ENCODE data around the gene SSBP1. TPM values are rescaled to one million over a fixed set of nuclear protein-coding genes. Genes with fewer than 3 reads are reported as not detected.

SSBP1 gene
- polyA plus RNA-seq, 3 donors, result 66.9 to 197 (median 184) TPM

DNA sequence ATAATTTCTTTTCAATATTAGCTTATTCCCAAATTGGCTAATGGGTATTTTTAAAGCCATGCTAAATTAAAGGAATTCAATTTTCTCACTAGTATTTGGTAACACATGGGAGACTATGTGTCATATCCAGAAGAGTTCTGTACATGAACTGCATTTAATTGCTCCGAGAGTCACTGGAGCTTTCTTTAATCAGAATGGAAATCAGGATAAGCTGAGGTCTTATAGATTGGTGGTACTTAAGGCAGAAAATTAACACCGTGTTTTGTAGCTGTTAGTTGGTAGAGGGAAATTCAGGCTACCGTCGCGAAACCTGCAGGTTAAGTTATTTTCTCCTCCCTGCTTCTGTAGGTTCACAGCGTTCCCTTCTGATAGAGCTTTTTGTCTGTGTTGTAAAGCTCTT lies 29.8 kb upstream of the SSBP1 start, which contains the start of gene WEE2:
WEE2 (plus strand) TSS at position 3 of the 400 bp plus-strand sequence. CDS start 406 bp downstream, outside the sequence.
- no peaks in the 10 kb centered on the region for H3K36me3 Mint-ChIP-seq
- H3K4me3 Mint-ChIP-seq, result no peak within 1 kb of the TSS
- Histone ChIP-seq H3K4me2 (replicated peaks; ENCODE audit: extremely low read depth, low read length, poor library complexity, severe bottlenecking) (no peak within 1 kb of the TSS), H3K9ac (ENCODE audit: insufficient read depth, low read length, poor library complexity, severe bottlenecking) (no peak within 1 kb of the TSS), H3K4me1 (ENCODE audit: control insufficient read depth in 1 of 2, insufficient read depth in 2 of 2, low read length in 2 of 2) (no peaks in the 10 kb centered on the region), H3K79me2 (ENCODE audit: insufficient read depth, low read length) (no peaks in the 10 kb centered on the region), H3K36me3 (replicated peaks in 1 of 2; ENCODE audit: control insufficient read depth in 1 of 2, insufficient read depth in 2 of 2, low read length in 2 of 2) (no peaks in the 10 kb centered on the region), H3K27me3 (ENCODE audit: control insufficient read depth in 2 of 2, insufficient read depth in 2 of 2, low read length in 2 of 2) (peaks cover 3 to 4% of the 10 kb centered on the region in 2 donors), H4K20me1 (ENCODE audit: insufficient read depth, low read length) (no peaks in the 10 kb centered on the region), H2AFZ (ENCODE audit: insufficient read depth, low read depth, low read length, poor library complexity, severe bottlenecking) (no peak within 1 kb of the TSS), H3K4me3 (replicated peaks in 1 of 3; ENCODE audit: low read depth in 2 of 3, low read length in 3 of 3) (no peak within 1 kb of the TSS), H3K9me3 (replicated peaks in 1 of 2; ENCODE audit: control insufficient read depth in 1 of 2, insufficient read depth in 1 of 2, low read length in 2 of 2) (no peaks in the 10 kb centered on the region), H3K27ac (ENCODE audit: low read depth in 1 of 2, low read length in 2 of 2) (no peak within 1 kb of the TSS)
- no peak for DNase-seq
- TF ChIP-seq, protein P1, sequence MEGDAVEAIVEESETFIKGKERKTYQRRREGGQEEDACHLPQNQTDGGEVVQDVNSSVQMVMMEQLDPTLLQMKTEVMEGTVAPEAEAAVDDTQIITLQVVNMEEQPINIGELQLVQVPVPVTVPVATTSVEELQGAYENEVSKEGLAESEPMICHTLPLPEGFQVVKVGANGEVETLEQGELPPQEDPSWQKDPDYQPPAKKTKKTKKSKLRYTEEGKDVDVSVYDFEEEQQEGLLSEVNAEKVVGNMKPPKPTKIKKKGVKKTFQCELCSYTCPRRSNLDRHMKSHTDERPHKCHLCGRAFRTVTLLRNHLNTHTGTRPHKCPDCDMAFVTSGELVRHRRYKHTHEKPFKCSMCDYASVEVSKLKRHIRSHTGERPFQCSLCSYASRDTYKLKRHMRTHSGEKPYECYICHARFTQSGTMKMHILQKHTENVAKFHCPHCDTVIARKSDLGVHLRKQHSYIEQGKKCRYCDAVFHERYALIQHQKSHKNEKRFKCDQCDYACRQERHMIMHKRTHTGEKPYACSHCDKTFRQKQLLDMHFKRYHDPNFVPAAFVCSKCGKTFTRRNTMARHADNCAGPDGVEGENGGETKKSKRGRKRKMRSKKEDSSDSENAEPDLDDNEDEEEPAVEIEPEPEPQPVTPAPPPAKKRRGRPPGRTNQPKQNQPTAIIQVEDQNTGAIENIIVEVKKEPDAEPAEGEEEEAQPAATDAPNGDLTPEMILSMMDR (IDR thresholded peaks at IDR 0.05), result no peak
- intact Hi-C loops (cut with micrococcal nuclease), result loop anchor here in 1 of 2 donors (10.0 kb wide), 1 partner anchor 54 kb away; no protein-coding TSS in a partner anchor
- H3K9me3 Mint-ChIP-seq, result no peaks in the 10 kb centered on the region
- no peak within 1 kb of the TSS for H3K27ac Mint-ChIP-seq
- peaks cover under 1 to 8% (median 4%) of the 10 kb centered on the region in 3 donors for H3K27me3 Mint-ChIP-seq (ENCODE audit: low read depth in 3 of 3)
- no peaks in the 10 kb centered on the region for H3K4me1 Mint-ChIP-seq
- WGBS (ENCODE audit: insufficient coverage), result 100% methylated on average over 4 of the region's 6 CpGs

- Mint-ChIP-seq H3K27ac (no peak overlapping the region), H3K4me1 (no peaks in the 10 kb centered on the region), H3K27me3 (ENCODE audit: low read depth in 3 of 3) (peaks cover 0 to 4% (median 2%) of the 10 kb centered on the region in 3 donors), H3K9me3 (no peaks in the 10 kb centered on the region), H3K36me3 (no peaks in the 10 kb centered on the region), H3K4me3 (no peak overlapping the region)
- Histone ChIP-seq H3K79me2 (ENCODE audit: insufficient read depth, low read length) (no peaks in the 10 kb centered on the region), H3K36me3 (replicated peaks in 1 of 2; ENCODE audit: control insufficient read depth in 1 of 2, insufficient read depth in 2 of 2, low read length in 2 of 2) (no peaks in the 10 kb centered on the region), H3K27me3 (ENCODE audit: control insufficient read depth in 2 of 2, insufficient read depth in 2 of 2, low read length in 2 of 2) (no peaks in the 10 kb centered on the region), H3K9ac (ENCODE audit: insufficient read depth, low read length, poor library complexity, severe bottlenecking) (no peak overlapping the region), H4K20me1 (ENCODE audit: insufficient read depth, low read length) (no peaks in the 10 kb centered on the region), H3K4me2 (replicated peaks; ENCODE audit: extremely low read depth, low read length, poor library complexity, severe bottlenecking) (no peak overlapping the region), H2AFZ (ENCODE audit: insufficient read depth, low read depth, low read length, poor library complexity, severe bottlenecking) (no peak overlapping the region), H3K4me3 (replicated peaks in 1 of 3; ENCODE audit: low read depth in 2 of 3, low read length in 3 of 3) (no peak overlapping the region), H3K9me3 (replicated peaks in 1 of 2; ENCODE audit: control insufficient read depth in 1 of 2, insufficient read depth in 1 of 2, low read length in 2 of 2) (no peaks in the 10 kb centered on the region), H3K4me1 (ENCODE audit: control insufficient read depth in 1 of 2, insufficient read depth in 2 of 2, low read length in 2 of 2) (no peaks in the 10 kb centered on the region), H3K27ac (ENCODE audit: low read depth in 1 of 2, low read length in 2 of 2) (no peak overlapping the region)
- intact Hi-C loops (cut with micrococcal nuclease), result loop anchor here in 1 of 2 donors (10.0 kb wide), 1 partner anchor 55 kb away; no protein-coding TSS in a partner anchor
- TF ChIP-seq, protein P1 (IDR thresholded peaks at IDR 0.05), result no peak
- no peak for DNase-seq
- no CpG with 5 or more reads among the region's 2 CpGs for WGBS (ENCODE audit: insufficient coverage)
These were observed 28.8 kb upstream of the SSBP1 start for GRCh38 chr7:141709318-141709717.

Measured in CD14-positive monocyte (primary cell).